HG03095 (cell line): ENCODE data around the gene PSENEN.

Experiments used
- ATAC-seq: cut with Tn5 transposase; IDR thresholded peaks from one replicate; pipeline ENCODE4 v1.9.1; 2021; ENCODE audit warnings: moderate library complexity; ENCODE audit not compliant: unreplicated experiment

PSENEN gene

DNA sequence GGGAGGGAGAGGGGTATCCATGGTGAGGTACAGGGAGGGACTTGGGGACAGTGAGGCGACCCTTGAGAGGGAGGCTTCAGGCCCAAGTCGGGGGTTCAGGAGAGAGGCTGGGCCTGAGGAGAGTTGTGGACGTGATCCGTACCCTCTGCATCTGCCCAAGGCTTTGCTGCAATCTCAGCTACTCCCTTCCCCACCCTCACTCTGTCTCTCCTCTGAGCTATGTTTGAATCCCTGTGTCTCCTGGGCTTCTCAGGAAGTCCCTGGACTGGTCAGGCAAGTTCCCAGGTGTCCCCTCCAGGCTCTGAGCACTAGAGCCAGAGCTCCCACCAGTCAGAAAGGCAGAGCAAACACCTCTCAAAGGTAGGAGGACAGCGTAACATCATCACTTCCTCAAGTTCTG is 4.7 kb downstream of the PSENEN start:
- no peak for ATAC-seq

DNA sequence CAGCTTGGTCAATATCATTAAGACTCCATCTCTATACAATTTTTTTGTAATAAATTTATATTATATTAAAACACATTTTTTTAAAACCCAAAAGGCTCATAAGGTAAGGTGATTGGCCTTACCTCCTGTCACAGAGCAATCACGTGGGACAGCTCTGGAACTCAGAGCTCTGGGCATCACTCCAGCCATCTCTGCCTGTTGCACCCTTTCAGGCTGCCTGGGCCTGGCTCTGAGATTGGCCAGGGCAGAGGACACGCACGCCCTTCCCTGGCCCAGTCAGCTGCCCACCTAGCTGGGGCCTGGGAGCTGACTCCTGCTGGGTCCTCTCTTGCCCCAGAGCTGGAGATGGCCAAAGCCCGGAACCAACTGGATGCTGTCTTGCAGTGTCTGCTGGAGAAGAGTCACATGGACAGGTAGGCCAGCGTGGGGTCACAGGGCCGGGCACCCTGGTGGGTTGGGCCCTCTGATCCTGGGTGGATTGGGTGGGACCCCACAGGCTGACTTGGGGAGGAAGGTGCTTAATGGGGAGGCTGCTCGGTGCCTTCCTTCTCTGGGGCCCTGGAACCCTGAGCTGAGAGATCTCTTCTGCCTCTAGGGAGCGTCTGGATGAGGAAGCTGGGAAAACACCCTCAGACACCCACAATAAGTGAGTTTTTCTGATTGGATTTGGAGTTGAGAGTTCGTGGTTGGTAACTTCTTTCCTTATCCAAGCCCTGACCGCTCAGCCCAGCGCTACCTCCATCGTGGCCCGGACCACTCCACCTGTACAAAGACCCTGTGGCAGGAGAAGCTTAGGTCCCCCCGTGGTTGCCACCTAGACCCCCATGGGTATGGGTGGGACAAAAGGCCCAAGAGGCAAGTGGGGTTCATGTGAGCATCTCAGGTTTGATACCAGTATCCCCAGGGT is 6.6 kb downstream of the PSENEN start:
- ATAC-seq = no peak

DNA sequence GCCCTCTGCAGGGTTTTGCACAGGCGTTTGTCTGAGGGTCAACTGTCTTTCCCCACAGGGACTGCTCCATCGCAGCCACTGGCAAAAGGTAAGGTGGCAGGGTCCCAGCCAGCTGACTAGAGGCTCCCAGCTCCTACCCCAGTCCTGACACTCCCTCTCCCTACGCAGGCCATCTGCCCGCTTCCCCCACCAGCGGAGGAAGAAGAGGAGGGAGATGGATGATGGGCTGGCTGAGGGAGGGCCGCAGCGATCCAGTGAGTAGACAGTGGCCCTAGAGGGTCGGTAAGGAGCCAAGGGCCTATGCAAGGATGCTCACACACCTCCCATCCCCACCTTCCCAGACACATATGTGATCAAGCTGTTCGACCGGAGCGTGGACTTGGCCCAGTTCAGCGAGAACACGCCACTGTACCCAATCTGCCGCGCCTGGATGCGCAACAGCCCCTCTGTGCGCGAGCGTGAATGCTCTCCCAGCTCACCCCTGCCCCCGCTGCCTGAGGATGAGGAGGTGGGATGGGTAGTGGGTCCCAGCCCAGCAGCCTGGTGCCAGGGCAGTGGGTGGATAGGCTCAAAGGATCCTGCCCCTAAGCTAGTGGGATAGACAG is 7.4 kb downstream of the PSENEN start:
- ATAC-seq = no peak

DNA sequence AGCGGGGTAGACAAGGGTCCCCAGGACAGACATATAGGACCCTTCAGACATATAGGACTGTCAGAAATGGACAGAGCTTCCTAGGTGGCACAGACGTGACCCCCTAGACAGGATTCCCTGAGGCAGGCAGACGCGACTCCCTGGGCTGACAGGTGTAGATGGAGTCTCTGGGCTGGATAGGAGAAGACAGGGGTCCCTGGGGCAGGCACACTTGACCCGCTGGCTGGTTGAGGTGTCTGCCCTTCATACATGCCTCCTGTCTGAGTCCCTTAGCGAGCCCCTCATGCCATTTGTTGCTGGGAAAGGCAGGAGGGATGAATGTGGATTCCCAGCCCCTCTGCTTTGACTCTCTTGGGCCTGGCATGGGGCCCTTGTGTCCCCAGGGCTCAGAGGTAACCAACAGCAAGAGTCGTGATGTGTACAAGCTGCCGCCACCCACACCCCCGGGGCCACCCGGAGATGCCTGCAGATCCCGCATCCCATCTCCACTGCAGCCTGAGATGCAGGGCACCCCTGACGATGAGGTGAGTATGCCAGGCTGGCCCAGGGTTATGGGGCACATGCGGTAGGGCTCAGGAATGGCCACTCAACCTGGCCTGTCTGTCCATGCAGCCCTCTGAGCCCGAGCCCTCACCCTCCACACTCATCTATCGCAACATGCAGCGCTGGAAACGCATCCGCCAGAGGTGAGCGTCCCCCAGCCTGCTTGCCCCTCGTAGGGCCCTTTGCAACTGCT is 8.4 kb downstream of the PSENEN start:
- no peak for ATAC-seq

DNA sequence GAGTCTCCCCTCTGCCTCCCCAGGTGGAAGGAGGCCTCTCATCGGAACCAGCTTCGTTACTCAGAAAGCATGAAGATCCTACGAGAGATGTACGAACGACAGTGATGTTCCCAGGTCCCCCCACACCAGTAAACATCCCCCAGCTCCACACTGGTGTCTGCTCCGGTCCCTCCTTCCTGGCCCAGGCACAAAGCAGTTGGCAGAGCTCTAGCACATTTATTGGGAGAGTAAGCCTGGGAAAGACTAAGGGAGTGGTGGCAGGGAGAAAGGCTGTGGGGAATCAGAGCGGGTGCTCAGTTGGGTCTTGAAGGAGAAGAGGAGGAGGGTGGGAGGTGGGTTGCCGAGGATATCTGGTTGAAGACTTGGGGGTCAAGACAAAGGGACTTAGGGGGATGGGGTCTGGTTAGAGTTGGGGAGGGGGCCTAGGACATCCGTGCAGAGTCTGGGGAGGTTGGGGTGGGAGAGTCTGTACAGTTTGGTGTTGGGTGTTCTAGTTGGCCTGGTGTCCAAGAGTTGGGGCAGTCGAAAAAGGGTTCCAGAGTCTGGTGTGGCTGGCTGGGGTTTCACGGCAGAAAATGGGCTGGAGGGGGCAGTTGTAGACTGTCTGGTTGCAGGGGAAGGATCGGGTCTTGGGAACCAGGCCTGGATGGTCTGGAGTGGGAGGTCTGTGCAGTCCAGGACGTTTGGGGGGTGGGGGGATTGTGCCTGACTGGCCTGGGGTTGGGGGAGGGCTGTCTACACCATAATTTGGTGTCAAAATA is 9.1 kb downstream of the PSENEN start:
- no peak for ATAC-seq

DNA sequence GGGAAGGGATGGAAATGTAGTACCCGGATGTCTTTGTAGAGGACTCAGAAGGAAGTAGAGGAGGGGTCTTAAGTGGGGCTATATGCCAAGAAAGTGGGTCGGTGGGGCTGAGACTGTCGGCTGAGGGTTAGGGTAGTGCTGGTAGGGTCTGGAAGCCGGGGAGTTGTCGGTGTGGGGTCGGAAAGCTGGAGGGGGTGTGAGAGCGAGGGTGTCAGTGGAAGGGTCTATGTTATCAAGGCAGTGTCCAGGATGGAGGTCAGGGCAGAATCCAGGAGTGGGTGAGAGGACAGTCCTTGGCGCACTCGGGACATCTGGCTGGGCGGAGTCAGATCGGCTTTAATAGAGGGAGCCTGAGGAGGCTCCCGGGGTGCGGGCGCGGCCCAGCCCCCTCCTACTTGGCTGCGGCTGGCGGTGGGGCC is 9.7 kb downstream of the PSENEN start:
- ATAC-seq = no peak

DNA sequence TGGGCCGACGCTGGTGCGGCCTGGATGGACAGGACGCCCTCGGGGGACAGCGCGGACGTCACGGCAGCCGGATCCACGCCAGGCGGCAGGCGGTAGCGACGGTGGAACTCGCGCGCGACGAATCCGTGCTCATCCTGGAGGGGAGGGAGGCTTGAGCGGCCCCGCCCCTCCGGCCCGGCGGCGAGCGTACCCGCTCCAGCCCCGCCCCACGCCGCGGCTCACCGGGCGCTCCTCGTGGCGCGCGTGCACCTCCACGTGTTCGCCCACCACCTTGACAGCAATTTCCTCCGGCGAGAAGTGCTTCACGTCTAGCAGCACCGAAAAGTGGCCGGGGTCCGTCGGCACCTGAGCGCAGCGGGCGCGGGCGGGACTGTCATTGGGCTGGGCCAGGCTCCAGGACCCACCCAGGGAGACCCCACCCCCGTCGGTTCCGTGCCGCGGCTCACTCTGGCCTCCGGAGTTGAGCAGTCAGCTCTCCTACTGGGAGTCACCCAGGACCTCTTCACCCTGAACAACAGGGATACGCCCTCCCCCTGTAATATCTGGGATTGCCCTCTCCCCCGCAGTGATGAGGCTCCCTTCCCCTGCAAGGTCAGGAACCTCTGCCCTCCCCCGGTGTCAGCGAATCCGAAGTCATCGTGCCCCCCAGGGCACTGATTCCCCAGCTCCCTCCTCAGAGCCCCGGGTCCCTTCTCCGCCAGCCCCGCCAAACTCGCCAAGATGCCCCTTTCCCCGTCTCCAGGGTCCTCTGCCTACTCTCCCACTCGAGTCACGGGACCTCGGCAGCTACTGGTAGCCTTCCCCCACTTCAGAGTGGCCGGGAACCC is 10.3 kb downstream of the PSENEN start:
- ATAC-seq = no peak

DNA sequence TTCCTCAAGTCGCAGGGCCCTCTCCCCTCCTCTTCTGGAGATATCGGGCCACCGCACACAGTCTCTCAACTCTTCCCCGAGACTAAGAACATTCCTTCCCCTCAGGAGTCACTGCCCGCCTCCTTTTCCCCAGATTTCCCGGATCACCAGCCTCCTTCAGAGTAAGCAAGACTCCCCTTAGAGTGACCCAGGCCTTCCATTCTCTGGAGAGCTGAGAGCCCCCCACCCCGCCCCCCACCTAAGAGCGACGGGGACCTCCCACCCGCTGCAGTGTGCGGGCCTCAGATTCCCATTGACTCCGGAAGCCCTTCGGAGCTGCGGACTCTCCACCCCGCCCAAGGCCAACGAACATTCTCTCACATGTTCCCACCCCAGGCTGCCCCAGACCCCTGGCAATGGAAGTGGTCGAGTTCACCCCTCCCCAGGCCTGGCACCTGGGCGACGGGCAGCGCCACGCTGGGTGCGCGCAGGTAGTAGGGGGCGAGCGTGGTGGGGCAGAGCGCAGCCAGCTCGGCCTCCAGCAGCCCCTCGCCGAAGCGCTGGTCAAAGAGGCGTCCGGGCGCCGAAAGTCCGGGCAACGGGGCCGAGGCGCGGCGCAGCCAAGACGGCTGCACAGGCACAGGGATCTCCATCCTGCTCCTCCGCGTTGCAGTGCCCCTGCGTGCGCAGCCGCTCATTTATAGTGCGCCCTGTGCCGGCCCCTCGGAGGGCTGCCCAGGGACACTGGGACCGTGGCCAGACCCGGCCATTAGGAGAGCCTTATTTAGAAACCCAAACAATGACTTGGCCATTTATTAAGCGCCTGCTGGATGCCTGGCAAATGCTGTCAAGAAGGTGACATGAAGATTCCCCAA is 11.2 kb downstream of the PSENEN start, which contains the start of gene HSPB6:
Gene HSPB6, minus strand, starts transcription at position 653 of the 854 bp plus-strand sequence. Its CDS starts 21 bp downstream, at position 632.
- ATAC-seq = no peak

DNA sequence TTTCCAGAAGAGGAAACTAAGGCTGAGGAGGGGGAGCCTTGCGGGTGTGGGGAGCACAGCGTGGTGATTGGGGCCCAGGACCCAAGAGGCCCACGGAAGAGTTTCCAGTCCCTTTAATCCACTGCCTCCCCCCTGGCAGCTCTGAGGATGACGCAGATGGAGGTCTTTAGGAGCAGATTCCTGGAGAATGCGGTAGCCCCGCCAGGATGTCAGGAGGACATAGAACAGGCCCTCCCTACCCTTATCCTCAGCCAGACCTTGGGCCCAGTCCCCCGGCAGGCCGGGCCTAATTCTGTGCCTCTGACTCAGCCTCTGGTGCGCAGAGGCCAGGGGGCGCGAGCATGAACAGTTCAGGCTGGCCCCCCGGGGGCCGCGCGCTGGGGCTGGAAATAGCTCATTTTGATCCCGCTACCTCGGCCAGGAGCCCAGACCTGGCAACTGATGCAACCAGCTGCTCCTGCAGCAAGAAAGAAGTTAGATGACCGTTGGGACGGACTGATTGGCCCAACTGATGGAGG is 11.8 kb downstream of the PSENEN start:
- ATAC-seq = no peak

DNA sequence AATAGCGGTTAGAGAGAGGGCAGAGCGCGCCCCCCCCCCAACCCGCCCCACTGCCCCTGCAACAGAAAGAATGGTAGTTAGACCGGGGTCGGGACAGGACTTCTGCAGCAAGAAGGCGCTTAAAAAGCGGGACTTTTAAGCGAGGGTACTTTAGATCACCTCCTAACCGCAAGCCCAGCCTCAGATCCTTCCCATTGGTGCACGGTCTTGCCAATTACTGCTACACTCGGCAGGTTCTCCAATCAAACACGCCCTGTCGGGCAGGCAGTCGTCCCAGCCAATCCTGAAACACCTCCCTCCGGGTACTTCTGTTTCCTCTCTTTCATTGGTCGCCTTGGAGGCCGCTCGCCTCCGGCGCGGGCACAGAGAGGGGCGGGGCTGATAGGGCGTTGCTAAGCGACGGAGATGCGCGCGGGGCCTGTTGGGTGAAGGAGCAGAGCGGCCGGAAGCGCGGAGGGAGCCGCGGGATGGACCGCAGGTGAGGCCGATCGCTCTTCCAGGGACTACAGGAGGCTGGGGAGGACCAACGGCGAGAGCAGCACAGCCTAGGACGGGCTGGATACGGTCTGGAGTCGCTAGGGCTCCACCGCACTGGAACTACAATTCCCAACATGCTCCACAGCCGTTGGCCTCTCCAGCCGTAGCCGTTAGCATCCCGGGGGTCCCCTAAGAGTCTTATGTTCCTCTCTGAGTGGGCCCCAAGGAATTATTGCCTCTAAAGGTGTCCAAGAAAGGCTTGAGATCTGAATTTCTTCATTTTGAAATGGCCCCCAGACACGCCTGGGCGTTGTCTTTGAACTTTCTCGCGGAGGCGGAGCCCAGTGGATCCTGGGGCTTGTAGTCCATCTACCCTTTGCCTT is 12.5 kb downstream of the PSENEN start, which contains the start of gene PROSER3:
Gene PROSER3, plus strand, starts transcription at position 428 of the 860 bp plus-strand sequence. Its CDS starts 40 bp downstream, at position 468.
- ATAC-seq = peak; percentile 85

DNA sequence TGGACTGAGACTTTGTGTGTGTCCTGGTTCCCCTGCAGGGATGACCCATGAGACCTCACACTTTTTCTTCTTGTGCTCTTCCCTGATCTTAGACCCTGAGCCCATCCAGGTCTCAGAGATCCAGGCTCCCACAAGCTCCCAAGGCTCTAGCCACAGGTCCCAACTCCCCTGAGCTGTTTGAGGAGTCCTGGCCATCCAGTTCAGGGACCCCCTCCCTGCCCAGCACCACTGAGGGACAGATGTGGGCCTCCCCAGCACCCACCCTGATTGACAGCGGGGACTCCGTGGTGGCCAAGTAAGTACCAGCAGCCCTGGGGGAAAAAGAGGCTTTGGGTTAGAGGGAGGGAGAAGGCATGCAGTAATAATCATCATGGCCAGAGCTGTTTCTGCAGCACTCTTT is 14.2 kb downstream of the PSENEN start:
- ATAC-seq = no peak

DNA sequence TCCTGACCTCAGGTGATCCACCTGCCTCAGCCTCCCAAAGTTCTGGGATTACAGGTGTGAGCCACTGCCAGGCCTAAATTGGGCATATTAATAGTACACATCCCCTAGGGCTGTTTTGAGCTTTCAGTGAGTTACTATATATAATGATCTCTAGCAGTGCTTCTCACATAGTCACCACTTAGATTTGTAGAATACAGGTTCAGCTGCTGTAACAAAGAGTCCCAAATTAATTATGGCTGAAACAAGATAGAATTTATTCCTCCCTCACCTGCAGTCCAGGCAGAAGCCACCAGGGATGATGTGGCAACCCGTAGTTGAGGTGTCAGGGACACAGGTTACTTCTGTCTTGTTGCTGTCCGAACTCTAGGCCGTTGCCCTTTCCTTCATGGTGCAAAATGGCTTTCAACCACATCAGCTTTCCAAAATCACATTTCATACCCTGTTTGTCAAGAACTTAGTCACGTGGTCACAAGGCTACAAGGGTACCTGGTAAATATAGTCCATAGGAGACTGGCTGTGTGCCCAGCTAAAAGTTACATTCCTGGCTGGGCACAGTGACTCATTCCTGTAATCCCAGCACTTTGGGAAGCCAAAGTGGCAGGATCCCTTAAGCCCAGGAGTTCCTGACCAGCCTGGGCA is 15.4 kb downstream of the PSENEN start:
- no peak for ATAC-seq

DNA sequence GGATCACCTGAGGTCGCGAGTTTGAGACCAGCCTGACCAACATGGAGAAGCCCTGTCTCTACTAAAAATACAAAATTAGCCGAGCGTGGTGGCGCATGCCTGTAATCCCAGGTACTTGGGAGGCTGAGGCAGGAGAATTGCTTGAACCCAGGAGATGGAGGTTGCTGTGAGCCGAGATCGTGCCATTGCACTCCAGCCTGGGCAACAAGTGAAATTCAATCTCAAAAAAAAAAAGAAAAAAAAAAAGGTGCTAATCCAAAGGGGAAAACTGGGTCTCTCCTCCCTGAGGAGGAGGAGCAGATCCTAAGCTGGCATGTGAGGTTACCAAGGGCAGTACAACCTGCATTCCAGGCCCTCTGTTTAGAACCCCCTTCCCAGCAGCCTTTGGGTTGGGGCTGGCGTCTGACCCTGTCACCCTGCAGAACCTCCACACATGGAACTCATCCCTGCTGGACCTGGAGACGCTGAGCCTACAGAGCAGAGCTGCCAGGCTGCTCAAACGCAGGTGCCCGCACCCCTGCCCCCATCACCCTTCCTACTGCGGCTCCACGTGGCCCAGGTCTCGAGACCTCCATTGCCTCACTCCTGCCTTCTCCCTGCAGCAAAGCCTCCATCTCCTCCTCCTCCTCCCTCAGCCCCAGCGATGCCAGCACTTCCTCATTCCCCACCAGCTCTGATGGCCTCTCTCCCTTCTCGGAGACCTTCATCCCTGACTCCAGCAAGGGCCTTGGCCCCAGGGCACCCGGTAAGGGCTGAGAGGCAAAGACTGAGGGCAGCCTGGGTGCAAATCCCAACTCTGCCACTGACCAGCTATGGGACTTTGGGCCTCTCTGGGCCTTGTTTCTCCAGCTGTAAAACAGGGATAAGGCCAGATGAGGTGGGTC is 19.2 kb downstream of the PSENEN start:
- ATAC-seq = no peak

DNA sequence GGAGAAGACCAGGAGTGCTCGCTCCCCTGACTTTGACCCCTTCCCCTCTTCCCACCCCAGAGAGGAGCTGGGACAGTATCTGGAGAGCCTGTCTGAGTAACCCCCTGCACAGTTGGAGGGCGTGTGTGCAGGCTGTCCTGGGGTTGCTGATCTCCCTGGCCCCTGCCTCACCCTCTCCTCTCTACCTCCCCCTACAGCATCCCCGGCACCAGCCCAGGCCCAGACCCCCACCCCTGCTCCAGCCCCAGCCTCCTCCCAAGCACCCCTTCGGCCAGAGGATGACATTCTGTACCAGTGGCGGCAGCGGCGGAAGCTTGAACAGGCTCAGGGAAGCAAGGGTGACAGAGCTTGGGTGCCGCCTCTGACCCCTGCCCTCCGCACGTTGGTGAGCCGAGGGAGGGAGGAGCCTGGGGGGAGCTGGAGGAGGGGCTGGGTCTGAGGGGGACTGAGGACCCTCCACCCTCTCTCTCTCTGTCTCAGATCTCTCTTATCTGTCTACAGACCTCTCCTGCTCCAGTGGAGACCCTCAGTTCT is 21.2 kb downstream of the PSENEN start:
- no peak for ATAC-seq

DNA sequence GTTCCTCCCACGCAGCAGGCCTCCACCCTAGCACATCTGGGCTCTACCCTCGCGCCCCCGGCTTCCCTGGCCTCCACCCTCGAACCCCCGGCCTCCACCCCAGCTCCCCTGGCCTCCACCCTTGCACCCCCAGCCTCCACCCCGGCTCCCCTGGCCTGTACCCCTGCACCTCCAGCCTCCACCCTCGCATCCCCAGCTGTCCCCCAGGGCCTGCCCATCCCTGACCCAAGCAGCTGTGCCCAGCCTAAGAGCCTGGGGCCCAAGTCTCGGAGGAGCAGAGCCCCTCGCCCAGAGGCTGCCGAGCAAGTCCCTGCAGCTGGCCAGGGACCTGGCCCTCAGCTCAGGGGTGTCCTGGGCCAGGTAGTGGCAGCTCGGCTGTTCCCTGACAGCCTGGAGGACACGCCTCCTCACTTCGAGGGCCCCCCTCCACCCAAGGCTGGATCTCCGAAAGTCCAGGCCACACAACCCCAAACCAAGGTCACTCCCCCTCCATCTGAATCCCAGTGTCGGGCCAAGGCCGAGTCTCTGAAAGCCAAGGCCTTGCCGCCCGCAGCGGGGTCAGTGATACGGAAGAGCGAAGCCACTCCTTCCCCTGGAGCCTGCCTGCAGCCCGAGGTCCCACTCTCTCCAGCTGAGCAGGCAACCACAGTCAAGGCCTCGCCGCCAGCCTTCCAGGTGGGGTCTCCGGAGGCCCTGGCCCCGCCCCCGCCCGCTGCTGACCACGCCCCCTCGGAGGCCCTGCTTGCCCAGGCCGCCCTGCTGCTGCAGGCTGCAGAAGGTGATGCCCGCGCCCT is 22.0 kb downstream of the PSENEN start:
- ATAC-seq = no peak
